Adrenal gland (tissue), 12 donors: ENCODE measurements around the gene XRCC1. TPM values are rescaled to one million over a fixed set of nuclear protein-coding genes. Genes with fewer than 3 reads are reported as not detected.
"Not testable (repeated sequence)": the region's sequence is repeated elsewhere in the genome, so short reads cannot be mapped to it uniquely, and the experiment has no call there.

Experiments
- DNase-seq, 7 donors: peaks; one replicate each; pipeline ENCODE4 v3.0.0-alpha.2; 2019 to 2020
- H3K27ac ChIP-seq, 5 donors: fragments of 200-600 bp; sonication (generic) in 4 of 5; 1 replicate in 3 of 5; 2 replicates in 2 of 5; pipeline versions ENCODE4 v1.5.1 to v1.8.0; 2016 to 2020; ENCODE audit warnings: mild to moderate bottlenecking in 1 of 5
- H3K27me3 ChIP-seq: fragments of 200-600 bp; 2 replicates; pipeline ENCODE4 v1.8.0; 2021
- H3K36me3 ChIP-seq, 2 donors: fragments of 200-600 bp; replicated peaks in 1 of 2; 1 replicate in 1 of 2; 2 replicates in 1 of 2; pipeline versions ENCODE4 v1.5.1 to v1.8.0; 2018 to 2022
- H3K4me1 ChIP-seq, 2 donors: fragments of 200-600 bp; replicated peaks in 1 of 2; 1 replicate in 1 of 2; 2 replicates in 1 of 2; pipeline versions ENCODE4 v1.5.1 to v1.8.0; 2018 to 2021
- H3K4me3 ChIP-seq, 4 donors: fragments of 200-600 bp; sonication (generic) in 3 of 4; one replicate each; pipeline ENCODE4 v1.5.1; 2016 to 2018
- H3K9me3 ChIP-seq, 3 donors: fragments of 200-600 bp; sonication (generic) in 1 of 3; replicated peaks in 1 of 3; 1 replicate in 2 of 3; 2 replicates in 1 of 3; pipeline versions ENCODE4 v1.5.1 to v1.8.0; 2016 to 2021
- POLR2A ChIP-seq, 2 donors: fragments of 450-650 bp; IDR thresholded peaks; one replicate each; pipeline ENCODE4 v1.6.1; 2017; ENCODE audit warnings: antibody characterized with exemption in 2 of 2, mild to moderate bottlenecking in 2 of 2, moderate library complexity in 1 of 2
- WGBS, 4 donors: extraction: QIAGEN DNeasy Blood & Tissue Kit in 2 of 4; methylation state at CpG; one replicate each; pipeline versions ENCODE4 v1.1.5 to v1.1.7; 2013 to 2017; 5-methylcytosine and 5-hydroxymethylcytosine counted together
- intact Hi-C, 2 donors: fragments of 100-400 bp; cut with DNase I; formaldehyde crosslinking; loops; one replicate each; pipeline versions ENCODE4 v1.14.1 to v1.15.0; 2022 to 2023
- polyA plus RNA-seq, 3 donors: library from polyadenylated mRNA; stranded (reverse); fragments of 200-250 nt in 2 of 3; fragments of 350-450 nt in 1 of 3; fragmentation: Illumina TruSeq in 1 of 3; extraction: RNeasy Lipid Tissue Mini Kit (QIAGEN cat#74804) in 1 of 3; gene quantifications; one replicate each; pipeline ENCODE4 v1.2.3, GENCODE V29; 2013 to 2014
- total RNA-seq, 9 donors: library from RNA; depleted of rRNA in 4 of 9; stranded (reverse); fragments of >200 nt in 4 of 9; fragments of 120-200 nt in 1 of 9; fragmentation: NEBNext Ultra II Directional in 1 of 9; extraction: Animal tissue kit (Norgen Biotek cat#: 25700) in 1 of 9; gene quantifications; one replicate each; pipeline versions ENCODE4 v1.1.0 to v1.2.4, GENCODE V29; 2013 to 2023
- TF ChIP-seq, protein P1 (sequence below), 6 experiments: fragments of 450-650 bp in 4 of 6; fragments of 200-600 bp in 2 of 6; sonication (generic) in 1 of 6; IDR thresholded peaks; 1 replicate in 5 of 6; 2 replicates in 1 of 6; pipeline versions ENCODE4 v1.5.1 to v1.8.0; 2016 to 2021; ENCODE audit warnings: antibody characterized with exemption in 6 of 6, mild to moderate bottlenecking in 2 of 6, moderate library complexity in 1 of 6
- donor health status: healthy with polysubstance abuse.
- donor health status: Bipolar disorder and iron deficiency.
- donor health status: DM: yes; HTN: yes; CAD: no.
- donor health status: DM: no; HTN: no; CAD: no.
- donor health status: DM: no; HTN: no; CAD: no.
- donor health status: DM: yes; HTN: yes; CAD: no.

The XRCC1 gene
- total and polyA plus RNA-seq, 12 donors: 15.7 to 37.2 (median 29.5) TPM

GRCh38 chr19:43606569-43607229 is 31.4 kb upstream of the XRCC1 start:
- no peak for TF ChIP-seq POLR2A (IDR thresholded peaks at IDR 0.05)
- TF ChIP-seq, protein P1, sequence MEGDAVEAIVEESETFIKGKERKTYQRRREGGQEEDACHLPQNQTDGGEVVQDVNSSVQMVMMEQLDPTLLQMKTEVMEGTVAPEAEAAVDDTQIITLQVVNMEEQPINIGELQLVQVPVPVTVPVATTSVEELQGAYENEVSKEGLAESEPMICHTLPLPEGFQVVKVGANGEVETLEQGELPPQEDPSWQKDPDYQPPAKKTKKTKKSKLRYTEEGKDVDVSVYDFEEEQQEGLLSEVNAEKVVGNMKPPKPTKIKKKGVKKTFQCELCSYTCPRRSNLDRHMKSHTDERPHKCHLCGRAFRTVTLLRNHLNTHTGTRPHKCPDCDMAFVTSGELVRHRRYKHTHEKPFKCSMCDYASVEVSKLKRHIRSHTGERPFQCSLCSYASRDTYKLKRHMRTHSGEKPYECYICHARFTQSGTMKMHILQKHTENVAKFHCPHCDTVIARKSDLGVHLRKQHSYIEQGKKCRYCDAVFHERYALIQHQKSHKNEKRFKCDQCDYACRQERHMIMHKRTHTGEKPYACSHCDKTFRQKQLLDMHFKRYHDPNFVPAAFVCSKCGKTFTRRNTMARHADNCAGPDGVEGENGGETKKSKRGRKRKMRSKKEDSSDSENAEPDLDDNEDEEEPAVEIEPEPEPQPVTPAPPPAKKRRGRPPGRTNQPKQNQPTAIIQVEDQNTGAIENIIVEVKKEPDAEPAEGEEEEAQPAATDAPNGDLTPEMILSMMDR (IDR thresholded peaks at IDR 0.05): no peak
- 92 to 97% (median 94%) methylated on average over 7 of the region's 7 CpGs for WGBS, 4 donors
- no peak for DNase-seq
- Histone ChIP-seq H3K27ac (no peak overlapping the region), H3K27me3 (no peaks in the 10 kb centered on the region), H3K36me3 (peaks cover 0 to 17% of the 10 kb centered on the region in 2 donors), H3K4me3 (no peak overlapping the region), H3K4me1 (no peaks in the 10 kb centered on the region), H3K9me3 (no peaks in the 10 kb centered on the region)
- intact Hi-C loops: loop anchor here in 1 of 2 donors (10.0 kb wide), 1 partner anchor 48 kb away; no protein-coding TSS in a partner anchor

DNA sequence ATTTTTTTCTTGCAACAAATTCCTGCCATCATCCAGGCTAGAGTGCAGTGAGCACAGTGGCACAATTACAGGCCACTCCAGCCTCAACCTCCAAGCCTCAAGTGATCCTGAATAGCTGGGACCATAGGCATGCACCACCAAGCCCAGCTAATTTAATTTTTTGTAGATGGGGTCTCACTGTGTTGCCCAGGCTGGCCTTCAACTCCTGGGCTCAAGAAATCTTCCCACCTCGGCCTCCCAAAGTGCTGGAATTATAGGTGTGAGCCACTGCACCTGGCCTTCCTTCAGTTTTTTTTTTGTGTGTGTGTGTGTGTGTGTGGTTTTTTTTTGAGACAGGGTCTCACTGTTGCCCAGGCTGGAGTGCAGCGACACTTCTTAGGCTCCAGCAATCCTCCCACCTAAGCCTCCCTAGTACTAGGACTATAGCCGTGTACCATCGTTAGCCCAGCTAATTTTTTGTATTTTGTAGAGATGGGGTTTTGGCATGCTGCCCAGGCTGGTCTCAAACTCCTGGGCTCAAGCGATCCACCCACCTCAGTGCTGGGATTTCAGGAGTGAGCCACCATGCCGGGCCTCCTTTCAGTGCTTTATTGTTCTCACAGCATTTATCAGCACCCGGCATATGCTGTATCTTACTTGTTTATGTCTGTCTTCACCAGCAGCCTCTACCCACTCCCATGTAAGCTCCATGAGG is 30.7 kb upstream of the XRCC1 start:
- Histone ChIP-seq H3K27me3 (no peaks in the 10 kb centered on the region), H3K27ac (no peak overlapping the region), H3K36me3 (peaks cover 0 to 17% of the 10 kb centered on the region in 2 donors), H3K4me3 (no peak overlapping the region), H3K4me1 (no peaks in the 10 kb centered on the region), H3K9me3 (no peaks in the 10 kb centered on the region)
- intact Hi-C loops: loop anchor here in 1 of 2 donors (10.0 kb wide), 1 partner anchor 49 kb away; no protein-coding TSS in a partner anchor
- TF ChIP-seq, protein P1 (IDR thresholded peaks at IDR 0.05): no peak
- TF ChIP-seq POLR2A (IDR thresholded peaks at IDR 0.05): no peak
- no peak for DNase-seq
- WGBS, 4 donors: 76 to 88% (median 85%) methylated on average over 7 of the region's 7 CpGs

DNA sequence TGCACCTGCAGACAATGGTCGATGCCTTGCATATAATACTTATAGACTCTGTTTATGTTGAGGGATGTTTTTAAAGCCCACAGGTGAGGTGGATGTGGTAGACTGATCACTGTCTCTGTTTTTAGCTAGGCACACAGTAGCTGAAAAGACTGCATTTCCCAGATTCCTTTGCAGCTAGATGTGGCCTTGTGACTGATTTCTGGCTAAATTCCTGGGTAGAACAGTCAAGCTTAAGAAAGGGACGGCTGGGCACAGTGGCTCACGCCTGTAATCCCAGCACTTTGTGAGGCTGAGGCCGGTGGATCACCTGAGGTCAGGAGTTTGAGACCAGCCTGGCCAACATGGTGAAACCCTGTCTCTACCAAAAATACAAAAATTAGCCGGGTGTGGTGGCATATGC is 25.0 kb upstream of the XRCC1 start:
- not testable (repeated sequence) for H3K9me3 ChIP-seq, H3K4me3 ChIP-seq, H3K27me3 ChIP-seq
- peaks cover 0 to 21% of the 10 kb centered on the region in 2 donors for H3K36me3 ChIP-seq
- DNase-seq: peak in 5 of 7 donors; percentile 40 to 68 (median 57)
- intact Hi-C loops: loop anchor here in 1 of 2 donors (10.0 kb wide), 1 partner anchor 54 kb away; no protein-coding TSS in a partner anchor
- H3K4me1 ChIP-seq: peaks cover 12 to 20% of the 10 kb centered on the region in 2 donors
- 55 to 73% (median 65%) methylated on average over 5 of the region's 5 CpGs for WGBS, 4 donors
- TF ChIP-seq POLR2A (IDR thresholded peaks at IDR 0.05): peak in 1 of 2 donors; percentile 19
- peak overlapping the region in 3 of 5 donors; percentile 52 to 62 (median 55) for H3K27ac ChIP-seq

GRCh38 chr19:43599635-43600295 is 24.4 kb upstream of the XRCC1 start:
- H3K9me3 ChIP-seq: no peaks in the 10 kb centered on the region
- intact Hi-C loops: loop anchor here (10.0 kb wide), 1 partner anchor 55 kb away; no protein-coding TSS in a partner anchor
- H3K4me3 ChIP-seq: no peak overlapping the region
- peaks cover 0 to 21% of the 10 kb centered on the region in 2 donors for H3K36me3 ChIP-seq
- 91 to 94% (median 93%) methylated on average over 4 of the region's 4 CpGs for WGBS, 4 donors
- peaks cover 12 to 20% of the 10 kb centered on the region in 2 donors for H3K4me1 ChIP-seq
- no peaks in the 10 kb centered on the region for H3K27me3 ChIP-seq
- TF ChIP-seq, protein P1 (IDR thresholded peaks at IDR 0.05): no peak
- TF ChIP-seq POLR2A (IDR thresholded peaks at IDR 0.05): no peak
- no peak for DNase-seq
- H3K27ac ChIP-seq: peak overlapping the region in 3 of 5 donors; percentile 41 to 55 (median 52)
